Measurements from ENCODE around the gene ADAMTS1. TPM values are rescaled to one million over a fixed set of nuclear protein-coding genes. Genes with fewer than 3 reads are reported as not detected.
A peak's percentile ranks its signal among the peaks of the same experiment; 100 is the strongest.

ADAMTS1 gene
- total RNA-seq, 1 donor from 2014 or later, result 122 TPM

DNA sequence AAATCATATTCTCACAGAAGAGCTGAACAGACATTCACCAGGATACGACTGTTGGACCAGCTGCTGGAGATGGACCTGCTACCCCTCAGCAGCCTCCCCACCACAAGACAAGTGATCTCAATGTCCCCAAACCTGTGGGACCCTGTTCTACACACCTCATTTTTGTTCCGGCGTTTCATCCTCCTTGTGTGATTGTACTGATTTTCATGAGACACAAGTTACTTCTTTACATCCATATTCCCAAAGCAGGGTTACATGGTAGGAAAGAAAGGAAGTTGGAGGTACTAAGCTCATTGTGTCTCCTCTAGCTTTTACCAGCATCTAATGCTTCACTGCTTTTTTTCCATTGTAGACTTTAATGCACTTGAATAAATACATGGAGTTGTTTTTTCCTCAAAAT, 8.7 kb downstream of the ADAMTS1 start:
- no peak overlapping the region for H3K27ac ChIP-seq
- peaks cover 11% of the 10 kb centered on the region for H3K4me1 ChIP-seq
- TF ChIP-seq CTCF (IDR thresholded peaks at IDR 0.05), result no peak
- no peak overlapping the region for H3K4me3 ChIP-seq
- ATAC-seq, result no peak
- DNase-seq, result no peak
- intact Hi-C loops (cut with DNase I), result no loop called here
- H3K9me3 ChIP-seq, result no peaks in the 10 kb centered on the region
- H3K27me3 ChIP-seq, result no peaks in the 10 kb centered on the region
- peaks cover 53% of the 10 kb centered on the region for H3K36me3 ChIP-seq

DNA sequence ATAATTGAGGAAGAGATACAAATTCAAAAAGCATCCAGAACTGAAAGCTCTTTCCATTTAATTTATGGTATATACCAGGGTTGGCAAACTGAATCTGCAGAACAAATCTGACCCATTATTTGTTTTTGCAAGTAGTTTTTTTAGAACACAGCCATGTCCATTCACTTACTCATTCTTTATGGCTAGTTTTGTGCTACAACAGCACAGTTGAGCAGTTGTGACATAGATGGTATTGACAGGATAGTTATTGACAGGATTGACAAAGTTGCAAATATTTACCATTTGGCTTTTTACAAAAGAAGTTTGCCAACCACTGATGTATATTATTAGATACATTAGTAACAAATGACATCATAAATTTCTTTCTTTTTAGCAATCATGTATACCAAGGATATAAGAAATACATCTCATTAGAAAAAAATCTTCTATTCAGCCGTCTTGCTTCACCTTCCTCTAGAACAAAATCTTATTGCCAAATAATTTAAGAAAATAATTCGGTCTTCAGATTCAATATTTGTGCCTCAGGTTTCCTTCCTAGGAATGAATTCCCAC, 9.4 kb downstream of the ADAMTS1 start:
- no peaks in the 10 kb centered on the region for H3K9me3 ChIP-seq
- DNase-seq (no peak), ATAC-seq (no peak)
- intact Hi-C loops (cut with DNase I), result no loop called here
- TF ChIP-seq CTCF (IDR thresholded peaks at IDR 0.05), result no peak
- no peak overlapping the region for H3K27ac ChIP-seq
- H3K27me3 ChIP-seq, result no peaks in the 10 kb centered on the region
- H3K4me3 ChIP-seq, result no peak overlapping the region
- H3K4me1 ChIP-seq, result peaks cover 8% of the 10 kb centered on the region
- peaks cover 46% of the 10 kb centered on the region for H3K36me3 ChIP-seq

DNA sequence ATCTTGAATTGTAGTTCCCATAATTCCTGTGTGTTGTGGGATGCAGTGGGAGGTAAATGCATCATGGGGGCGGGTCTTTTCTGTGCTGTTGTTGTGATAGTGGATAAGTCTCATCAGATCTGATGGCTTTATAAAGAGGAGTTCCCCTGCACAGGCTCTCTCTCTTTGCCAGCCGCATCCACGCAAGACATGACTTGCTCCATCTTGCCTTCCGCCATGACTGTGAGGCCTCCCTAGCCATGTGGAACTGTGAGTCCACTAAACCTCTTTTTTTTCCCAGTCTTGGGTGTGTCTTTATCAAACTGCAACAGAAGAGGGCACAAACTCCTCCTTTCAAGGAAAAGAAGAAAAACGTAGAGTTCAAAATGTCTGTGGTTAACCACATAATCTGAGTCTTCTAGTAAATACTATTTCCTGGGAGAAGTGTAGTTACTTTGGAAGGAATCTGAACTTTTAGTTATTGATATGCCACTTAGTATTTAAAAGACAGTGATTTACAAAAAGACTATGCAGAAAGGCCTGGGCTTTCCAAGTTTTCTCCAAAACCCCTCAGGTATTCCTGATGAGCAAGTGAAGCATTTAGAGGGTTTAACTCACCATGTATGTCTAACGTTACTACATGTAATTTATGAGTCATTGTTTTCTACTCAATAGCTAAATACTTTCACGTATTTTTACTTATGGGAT, 10.0 kb downstream of the ADAMTS1 start:
- no peaks in the 10 kb centered on the region for H3K9me3 ChIP-seq
- intact Hi-C loops (cut with DNase I), result no loop called here
- H3K27ac ChIP-seq, result no peak overlapping the region
- no peak overlapping the region for H3K4me3 ChIP-seq
- no peak for ATAC-seq
- no peak for DNase-seq
- no peak for TF ChIP-seq CTCF (IDR thresholded peaks at IDR 0.05)
- peaks cover 8% of the 10 kb centered on the region for H3K4me1 ChIP-seq
- H3K36me3 ChIP-seq, result peaks cover 39% of the 10 kb centered on the region
- H3K27me3 ChIP-seq, result no peaks in the 10 kb centered on the region

DNA sequence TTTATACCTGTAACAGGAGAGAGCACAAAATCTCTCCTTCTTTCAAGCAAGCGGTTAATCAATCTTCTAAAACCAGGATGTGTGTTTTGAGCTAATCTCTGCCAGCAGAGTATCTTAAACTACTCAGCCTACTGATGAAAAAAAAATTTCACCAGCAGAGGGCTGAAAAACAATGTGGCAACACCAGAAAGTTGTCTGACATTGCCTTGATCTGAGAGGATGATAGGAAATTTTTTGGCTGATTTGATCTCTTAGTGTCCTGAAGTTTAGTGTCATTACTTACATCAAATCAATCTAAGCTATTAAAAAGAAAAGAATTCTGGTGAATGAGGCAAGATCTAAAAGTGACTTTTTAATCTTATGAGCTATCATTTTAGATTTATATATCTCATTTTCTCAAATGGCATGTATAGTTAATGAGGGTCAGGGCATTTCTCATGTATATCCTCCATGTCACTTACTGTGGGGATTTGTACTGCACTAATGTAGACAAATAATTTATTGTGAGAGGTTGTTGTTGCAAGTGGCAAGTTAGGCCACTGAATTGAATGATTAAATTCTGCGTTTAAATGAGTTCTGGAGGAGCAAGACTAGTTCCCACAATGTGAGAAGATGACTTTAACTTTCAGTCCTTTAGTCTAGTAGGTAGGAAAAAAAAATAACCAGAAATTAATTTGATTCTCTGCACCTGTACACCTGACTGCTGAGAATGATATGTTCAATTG, 10.9 kb downstream of the ADAMTS1 start:
- intact Hi-C loops (cut with DNase I), result no loop called here
- no peaks in the 10 kb centered on the region for H3K9me3 ChIP-seq
- H3K4me1 ChIP-seq, result peaks cover 8% of the 10 kb centered on the region
- H3K27ac ChIP-seq, result no peak overlapping the region
- peaks cover 31% of the 10 kb centered on the region for H3K36me3 ChIP-seq
- H3K27me3 ChIP-seq, result no peaks in the 10 kb centered on the region
- H3K4me3 ChIP-seq, result no peak overlapping the region
- TF ChIP-seq CTCF (IDR thresholded peaks at IDR 0.05), result peak; percentile 28
- ATAC-seq (no peak), DNase-seq (no peak)

DNA sequence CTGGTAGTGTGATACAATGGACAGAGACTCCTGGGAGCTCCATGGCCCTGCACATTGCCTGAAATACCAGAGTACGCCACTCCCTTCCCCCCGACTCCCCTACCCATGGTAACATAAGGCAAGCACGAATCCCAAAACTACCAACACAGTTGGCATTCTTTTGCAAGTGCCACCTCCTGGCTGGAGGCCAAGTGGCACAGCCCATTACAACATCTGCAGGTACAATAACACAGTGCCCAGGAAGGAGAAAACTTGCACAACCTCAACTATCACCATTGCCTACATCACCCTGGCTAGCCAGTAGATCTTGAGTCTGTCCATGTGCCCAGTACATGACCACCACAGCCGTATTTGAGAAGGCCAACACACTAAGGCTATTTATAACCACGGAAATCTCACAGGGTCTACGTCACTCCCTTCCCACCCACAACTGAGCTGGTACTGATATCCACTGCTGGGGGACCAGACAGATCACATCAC, 11.7 kb downstream of the ADAMTS1 start:
- H3K9me3 ChIP-seq, result no peaks in the 10 kb centered on the region
- peaks cover 7% of the 10 kb centered on the region for H3K4me1 ChIP-seq
- no peak overlapping the region for H3K27ac ChIP-seq
- intact Hi-C loops (cut with DNase I), result no loop called here
- no peak overlapping the region for H3K4me3 ChIP-seq
- H3K36me3 ChIP-seq, result peaks cover 23% of the 10 kb centered on the region
- no peak for TF ChIP-seq CTCF (IDR thresholded peaks at IDR 0.05)
- DNase-seq, result no peak
- no peaks in the 10 kb centered on the region for H3K27me3 ChIP-seq
- peak; percentile 56 for ATAC-seq

Measured in upper lobe of right lung (tissue), 1 donor.